ENCODE data around the gene ANAPC5. TPM values are rescaled to one million over a fixed set of nuclear protein-coding genes. Genes with fewer than 3 reads are reported as not detected.

The ANAPC5 gene
- total and polyA plus RNA-seq, 12 donors = 81.3 to 204 (median 96.6) TPM

- intact Hi-C loops (cut with DNase I) = no loop called here
- H3K4me1 ChIP-seq (replicated peaks in 1 of 2) = no peaks in the 10 kb centered on the region
- no peaks in the 10 kb centered on the region for H3K36me3 ChIP-seq (replicated peaks in 1 of 2)
- no peak overlapping the region for H3K27ac ChIP-seq
- 49 to 60% (median 54%) methylated on average over 5 of the region's 5 CpGs for WGBS, 4 donors
- no peaks in the 10 kb centered on the region for H3K9me3 ChIP-seq (replicated peaks in 1 of 3)
- TF ChIP-seq POLR2A (IDR thresholded peaks at IDR 0.05) = no peak
- TF ChIP-seq CTCF (IDR thresholded peaks at IDR 0.05) = no peak
- no peaks in the 10 kb centered on the region for H3K27me3 ChIP-seq
- no peak overlapping the region for H3K4me3 ChIP-seq
- no peak for DNase-seq
These were observed 12.5 kb upstream of the ANAPC5 start for GRCh38 chr12:121364683-121365121.

- Histone ChIP-seq H3K4me1 (replicated peaks in 1 of 2) (no peaks in the 10 kb centered on the region), H3K36me3 (replicated peaks in 1 of 2) (no peaks in the 10 kb centered on the region), H3K9me3 (replicated peaks in 1 of 3) (no peaks in the 10 kb centered on the region), H3K4me3 (no peak overlapping the region), H3K27ac (no peak overlapping the region), H3K27me3 (no peaks in the 10 kb centered on the region)
- whole genome bisulfite sequencing, 4 donors = 64 to 77% (median 70%) methylated on average over 3 of the region's 3 CpGs
- intact Hi-C loops (cut with DNase I) = no loop called here
- DNase-seq = no peak
- TF ChIP-seq POLR2A (IDR thresholded peaks at IDR 0.05) (no peak), CTCF (IDR thresholded peaks at IDR 0.05) (no peak)
These were observed 5.9 kb upstream of the ANAPC5 start for GRCh38 chr12:121358073-121358472.

GRCh38 chr12:121357331-121357730 is 5.1 kb upstream of the ANAPC5 start:
- Histone ChIP-seq H3K27ac (no peak overlapping the region), H3K4me3 (no peak overlapping the region), H3K27me3 (no peaks in the 10 kb centered on the region), H3K4me1 (replicated peaks in 1 of 2) (no peaks in the 10 kb centered on the region), H3K36me3 (replicated peaks in 1 of 2) (no peaks in the 10 kb centered on the region), H3K9me3 (replicated peaks in 1 of 3) (no peaks in the 10 kb centered on the region)
- intact Hi-C loops (cut with DNase I) = no loop called here
- TF ChIP-seq CTCF (IDR thresholded peaks at IDR 0.05) (no peak), POLR2A (IDR thresholded peaks at IDR 0.05) (no peak)
- no peak for DNase-seq
- WGBS, 4 donors = 67 to 80% (median 70%) methylated on average over 4 of the region's 4 CpGs

- Histone ChIP-seq H3K4me1 (replicated peaks in 1 of 2) (no peaks in the 10 kb centered on the region), H3K36me3 (replicated peaks in 1 of 2) (no peaks in the 10 kb centered on the region), H3K4me3 (no peak overlapping the region), H3K27ac (no peak overlapping the region), H3K9me3 (replicated peaks in 1 of 3) (no peaks in the 10 kb centered on the region), H3K27me3 (no peaks in the 10 kb centered on the region)
- DNase-seq = no peak
- TF ChIP-seq CTCF (IDR thresholded peaks at IDR 0.05) (no peak), POLR2A (IDR thresholded peaks at IDR 0.05) (no peak)
- intact Hi-C loops (cut with DNase I) = no loop called here
- WGBS, 4 donors = 74 to 79% (median 79%) methylated on average over 3 of the region's 3 CpGs
These were observed 4.4 kb upstream of the ANAPC5 start for GRCh38 chr12:121356657-121357056.
